CD14-positive monocyte (primary cell): Measurements from ENCODE around the gene FANCI. TPM values are rescaled to one million over a fixed set of nuclear protein-coding genes. Genes with fewer than 3 reads are reported as not detected.

Experiments
- DNase-seq, 3 donors: peaks; one replicate each; pipeline ENCODE4 v3.0.0-alpha.2; 2011 to 2022
- H2AFZ ChIP-seq: 2 replicates; pipeline ENCODE4 v1.6.0; 2012; ENCODE audit warnings: mild to moderate bottlenecking, low read depth, low read length, inconsistent platforms; ENCODE audit not compliant: insufficient read depth, poor library complexity, severe bottlenecking
- H3K27ac ChIP-seq, 2 donors: 1 replicate in 1 of 2; 2 replicates in 1 of 2; pipeline ENCODE4 v1.5.1; 2012 to 2013; ENCODE audit warnings: low read length in 2 of 2, control low read depth in 1 of 2, inconsistent platforms in 1 of 2, low read depth in 1 of 2, mild to moderate bottlenecking in 1 of 2
- H3K27me3 ChIP-seq, 2 donors: one replicate each; pipeline versions ENCODE4 v1.6.0 to v1.6.1; 2011 to 2013; ENCODE audit warnings: low read length in 2 of 2; ENCODE audit not compliant: control insufficient read depth in 2 of 2, insufficient read depth in 2 of 2
- H3K36me3 ChIP-seq, 2 donors: replicated peaks in 1 of 2; 1 replicate in 1 of 2; 2 replicates in 1 of 2; pipeline versions ENCODE4 v1.5.1 to v1.6.1; 2012 to 2013; ENCODE audit warnings: low read length in 2 of 2, control low read depth in 1 of 2, inconsistent platforms in 1 of 2, mild to moderate bottlenecking in 1 of 2; ENCODE audit not compliant: insufficient read depth in 2 of 2, control insufficient read depth in 1 of 2
- H3K4me1 ChIP-seq, 2 donors: 1 replicate in 1 of 2; 2 replicates in 1 of 2; pipeline versions ENCODE4 v1.5.1 to v1.6.1; 2012 to 2013; ENCODE audit warnings: low read length in 2 of 2, control low read depth in 1 of 2, inconsistent platforms in 1 of 2, mild to moderate bottlenecking in 1 of 2, moderate library complexity in 1 of 2; ENCODE audit not compliant: insufficient read depth in 2 of 2, control insufficient read depth in 1 of 2
- H3K4me2 ChIP-seq: replicated peaks from 2 replicates; pipeline ENCODE3; 2012; ENCODE audit warnings: low read length, moderate library complexity, mild to moderate bottlenecking; ENCODE audit not compliant: poor library complexity, severe bottlenecking; ENCODE audit errors: extremely low read depth
- H3K4me3 ChIP-seq, 3 experiments: fragments of 200-600 bp in 1 of 3; sonication (generic) in 1 of 3; replicated peaks in 1 of 3; 1 replicate in 2 of 3; 2 replicates in 1 of 3; pipeline ENCODE4 v1.5.1; 2011 to 2013; ENCODE audit warnings: low read length in 3 of 3, mild to moderate bottlenecking in 3 of 3, control low read depth in 2 of 3, low read depth in 2 of 3, inconsistent platforms in 1 of 3, moderate library complexity in 1 of 3
- H3K79me2 ChIP-seq: 2 replicates; pipeline ENCODE4 v1.6.0; 2012; ENCODE audit warnings: mild to moderate bottlenecking, control low read depth, inconsistent platforms, low read length, moderate library complexity; ENCODE audit not compliant: insufficient read depth
- H3K9ac ChIP-seq: 2 replicates; pipeline ENCODE4 v1.6.0; 2017; ENCODE audit warnings: low read length, mild to moderate bottlenecking; ENCODE audit not compliant: insufficient read depth, poor library complexity, severe bottlenecking
- H3K9me3 ChIP-seq, 2 donors: replicated peaks in 1 of 2; 1 replicate in 1 of 2; 2 replicates in 1 of 2; pipeline versions ENCODE4 v1.5.1 to v1.6.1; 2012 to 2013; ENCODE audit warnings: low read length in 2 of 2, control low read depth in 1 of 2; ENCODE audit not compliant: control insufficient read depth in 1 of 2, insufficient read depth in 1 of 2
- H4K20me1 ChIP-seq: 2 replicates; pipeline ENCODE4 v1.6.0; 2012; ENCODE audit warnings: mild to moderate bottlenecking, low read length, control low read depth, moderate library complexity; ENCODE audit not compliant: insufficient read depth
- H3K27ac Mint-ChIP-seq, 7 donors: one replicate each; pipeline ENCODE4 v1.8.0; 2020; ENCODE audit warnings: mild to moderate bottlenecking in 7 of 7, mixed read lengths in 7 of 7, moderate library complexity in 6 of 7, inconsistent platforms in 2 of 7
- H3K27me3 Mint-ChIP-seq, 3 donors: one replicate each; pipeline ENCODE4 v1.8.0; 2021 to 2022; ENCODE audit warnings: low read depth in 3 of 3, mild to moderate bottlenecking in 3 of 3, mixed read lengths in 3 of 3, moderate library complexity in 3 of 3, inconsistent platforms in 1 of 3
- H3K36me3 Mint-ChIP-seq, 2 donors: one replicate each; pipeline ENCODE4 v1.8.0; 2020; ENCODE audit warnings: mixed read lengths in 2 of 2, inconsistent platforms in 1 of 2, mild to moderate bottlenecking in 1 of 2
- H3K4me1 Mint-ChIP-seq: one replicate; pipeline ENCODE4 v1.8.0; 2020; ENCODE audit warnings: mild to moderate bottlenecking, mixed read lengths
- H3K4me3 Mint-ChIP-seq, 2 donors: one replicate each; pipeline ENCODE4 v1.8.0; 2020; ENCODE audit warnings: mild to moderate bottlenecking in 2 of 2, mixed read lengths in 2 of 2, moderate library complexity in 1 of 2
- H3K9me3 Mint-ChIP-seq, 7 donors: one replicate each; pipeline ENCODE4 v1.8.0; 2020 to 2022; ENCODE audit warnings: mixed read lengths in 7 of 7, mild to moderate bottlenecking in 6 of 7, moderate library complexity in 6 of 7, inconsistent platforms in 2 of 7
- WGBS: methylation state at CpG from one replicate; pipeline ENCODE4 v1.1.5; 2013; ENCODE audit warnings: missing lambda C conversion rate; ENCODE audit not compliant: insufficient coverage; 5-methylcytosine and 5-hydroxymethylcytosine counted together
- intact Hi-C, 2 donors: fragments of 100-400 bp; cut with micrococcal nuclease; formaldehyde crosslinking; loops; one replicate each; pipeline versions ENCODE4 v1.15.0 to v1.15.1; 2023
- polyA plus RNA-seq, 3 donors: library from polyadenylated mRNA; depleted of rRNA in 1 of 3; unstranded in 2 of 3; stranded (reverse) in 1 of 3; fragments of 300-500 nt in 2 of 3; fragments of >200 nt in 1 of 3; fragmentation: Illumina TruSeq in 2 of 3; gene quantifications; 1 replicate in 2 of 3; 2 replicates in 1 of 3; pipeline ENCODE4 v1.2.3, GENCODE V29; 2012 to 2021
- TF ChIP-seq, protein P1 (sequence below): fragments of 200-600 bp; IDR thresholded peaks from one replicate; pipeline ENCODE4 v1.8.0; 2022; ENCODE audit warnings: antibody characterized with exemption, mild to moderate bottlenecking

Gene FANCI
- polyA plus RNA-seq, 3 donors, result 1.4 to 2.6 (median 1.5) TPM

DNA sequence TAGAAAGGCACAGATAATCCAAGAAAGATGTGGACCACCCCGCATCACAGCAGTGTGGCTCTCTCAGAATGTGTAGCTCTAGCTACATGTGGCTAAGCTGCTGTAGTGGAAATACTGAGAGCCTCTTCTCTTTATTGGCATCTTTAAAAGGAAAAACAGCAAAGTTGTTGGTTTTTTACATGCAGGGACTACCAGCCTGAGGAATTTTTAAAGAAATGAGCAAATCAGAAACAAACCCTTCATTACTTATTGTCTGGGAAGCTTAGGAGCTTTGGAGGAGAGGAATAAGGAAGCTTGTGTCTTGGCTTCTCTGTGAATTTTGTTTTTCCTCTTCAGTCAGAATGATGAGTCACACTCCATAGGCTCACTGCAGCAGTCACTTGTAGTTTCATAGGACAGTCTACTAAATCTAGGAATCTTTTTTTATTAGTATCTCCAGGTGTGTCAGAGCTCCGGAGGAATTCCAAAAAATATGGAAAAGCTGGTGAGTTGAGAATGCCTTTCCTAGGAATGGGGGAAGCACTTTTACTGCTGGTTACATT, 63.3 kb downstream of the FANCI start:
- H2AFZ ChIP-seq, result no peak overlapping the region
- H3K27me3 ChIP-seq, result no peaks in the 10 kb centered on the region
- Mint-ChIP-seq H3K9me3 (no peaks in the 10 kb centered on the region), H3K36me3 (peaks cover 45 to 76% of the 10 kb centered on the region in 2 donors), H3K4me1 (peaks cover 14% of the 10 kb centered on the region), H3K4me3 (no peak overlapping the region), H3K27me3 (no peaks in the 10 kb centered on the region), H3K27ac (peak overlapping the region in 1 of 7 donors; percentile 41)
- H3K4me3 ChIP-seq, result no peak overlapping the region
- TF ChIP-seq, protein P1, sequence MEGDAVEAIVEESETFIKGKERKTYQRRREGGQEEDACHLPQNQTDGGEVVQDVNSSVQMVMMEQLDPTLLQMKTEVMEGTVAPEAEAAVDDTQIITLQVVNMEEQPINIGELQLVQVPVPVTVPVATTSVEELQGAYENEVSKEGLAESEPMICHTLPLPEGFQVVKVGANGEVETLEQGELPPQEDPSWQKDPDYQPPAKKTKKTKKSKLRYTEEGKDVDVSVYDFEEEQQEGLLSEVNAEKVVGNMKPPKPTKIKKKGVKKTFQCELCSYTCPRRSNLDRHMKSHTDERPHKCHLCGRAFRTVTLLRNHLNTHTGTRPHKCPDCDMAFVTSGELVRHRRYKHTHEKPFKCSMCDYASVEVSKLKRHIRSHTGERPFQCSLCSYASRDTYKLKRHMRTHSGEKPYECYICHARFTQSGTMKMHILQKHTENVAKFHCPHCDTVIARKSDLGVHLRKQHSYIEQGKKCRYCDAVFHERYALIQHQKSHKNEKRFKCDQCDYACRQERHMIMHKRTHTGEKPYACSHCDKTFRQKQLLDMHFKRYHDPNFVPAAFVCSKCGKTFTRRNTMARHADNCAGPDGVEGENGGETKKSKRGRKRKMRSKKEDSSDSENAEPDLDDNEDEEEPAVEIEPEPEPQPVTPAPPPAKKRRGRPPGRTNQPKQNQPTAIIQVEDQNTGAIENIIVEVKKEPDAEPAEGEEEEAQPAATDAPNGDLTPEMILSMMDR, result no peak
- H3K4me1 ChIP-seq, result no peaks in the 10 kb centered on the region
- H3K36me3 ChIP-seq, result peaks cover 27 to 64% of the 10 kb centered on the region in 2 donors
- no CpG with 5 or more reads among the region's 2 CpGs for WGBS
- H4K20me1 ChIP-seq, result no peaks in the 10 kb centered on the region
- H3K9ac ChIP-seq, result no peak overlapping the region
- H3K4me2 ChIP-seq, result no peak overlapping the region
- no peak overlapping the region for H3K27ac ChIP-seq
- no peak for DNase-seq
- H3K9me3 ChIP-seq, result no peaks in the 10 kb centered on the region
- intact Hi-C loops, result no loop called here
- no peaks in the 10 kb centered on the region for H3K79me2 ChIP-seq

GRCh38 chr15:89307791-89308190, 64.0 kb downstream of the FANCI start:
- no peak overlapping the region for H2AFZ ChIP-seq
- no peaks in the 10 kb centered on the region for H3K9me3 ChIP-seq
- Mint-ChIP-seq H3K27ac (no peak overlapping the region), H3K9me3 (no peaks in the 10 kb centered on the region), H3K27me3 (no peaks in the 10 kb centered on the region), H3K4me1 (peaks cover 14% of the 10 kb centered on the region), H3K4me3 (no peak overlapping the region), H3K36me3 (peaks cover 45 to 78% of the 10 kb centered on the region in 2 donors)
- WGBS, result 100% methylated on average over 1 of the region's 2 CpGs
- no peaks in the 10 kb centered on the region for H3K4me1 ChIP-seq
- no peak for DNase-seq
- TF ChIP-seq, protein P1, result no peak
- H3K4me3 ChIP-seq, result no peak overlapping the region
- intact Hi-C loops, result no loop called here
- H3K27me3 ChIP-seq, result no peaks in the 10 kb centered on the region
- no peak overlapping the region for H3K27ac ChIP-seq
- no peaks in the 10 kb centered on the region for H3K79me2 ChIP-seq
- H3K36me3 ChIP-seq, result peaks cover 26 to 65% of the 10 kb centered on the region in 2 donors
- H3K9ac ChIP-seq, result no peak overlapping the region
- no peak overlapping the region for H3K4me2 ChIP-seq
- H4K20me1 ChIP-seq, result no peaks in the 10 kb centered on the region
